ENCODE results near the gene ELL2. TPM values are rescaled to one million over a fixed set of nuclear protein-coding genes. Genes with fewer than 3 reads are reported as not detected.

Gene ELL2
- total RNA-seq, 1 experiment from 2014 or later, result 27.5 TPM

DNA sequence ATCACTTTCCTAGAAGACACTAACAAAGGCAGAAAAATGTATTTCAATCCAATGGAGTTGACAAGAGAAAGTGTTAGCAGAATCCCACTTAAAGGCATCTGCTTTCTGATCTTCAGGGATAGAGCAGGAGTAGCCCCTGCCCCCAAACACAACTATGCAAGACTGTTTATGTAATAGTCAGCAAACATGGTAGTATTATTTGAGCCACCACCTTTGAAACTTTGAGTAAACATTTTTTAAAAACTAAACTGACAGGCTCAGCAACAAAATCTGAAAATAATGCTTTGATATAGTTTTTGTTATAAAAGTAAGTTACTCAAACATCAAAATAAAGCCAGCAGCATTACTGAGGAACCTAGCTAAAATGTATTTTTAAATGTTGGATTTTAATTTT lies 4.8 kb downstream of the ELL2 start:
- H3K4me3 Mint-ChIP-seq, result no peak overlapping the region
- H3K9ac ChIP-seq (ENCODE audit: extremely low read depth, insufficient read length, low read length), result no peak overlapping the region

More for the DNA sequence above, 4.8 kb downstream of the ELL2 start:
- no peak overlapping the region for H2AK5ac ChIP-seq (ENCODE audit: insufficient read length, low read length)
- Mint-ChIP-seq H3K27me3 (ENCODE audit: low read depth) (peaks cover 17% of the 10 kb centered on the region), H3K27ac (no peak overlapping the region), H3K4me1 (peaks cover 42 to 44% of the 10 kb centered on the region in 2 experiments), H3K36me3 (ENCODE audit: insufficient read depth in 1 of 3, low read depth in 3 of 3) (peaks cover 0 to 8% (median under 1%) of the 10 kb centered on the region in 3 experiments; a peak in 4 of 7 replicates), H3K9me3 (no peaks in the 10 kb centered on the region)
- H2AFZ ChIP-seq (ENCODE audit: low read length), result no peak overlapping the region
- H3K27me3 ChIP-seq (ENCODE audit: insufficient read depth, low read length), result peaks cover 5% of the 10 kb centered on the region; the same call in 1 of the 2 replicates
- no peak overlapping the region for H4K5ac ChIP-seq (ENCODE audit: insufficient read length, low read depth, low read length)
- no peaks in the 10 kb centered on the region for H3K79me1 ChIP-seq (ENCODE audit: insufficient read depth, low read depth, low read length, poor library complexity, severe bottlenecking)
- no peak for DNase-seq
- peaks cover 14% of the 10 kb centered on the region; the same call in 1 of the 2 replicates for H3K4me1 ChIP-seq (ENCODE audit: insufficient read depth, low read length)
- H3K14ac ChIP-seq (ENCODE audit: insufficient read depth, low read length), result no peak overlapping the region
- no peaks in the 10 kb centered on the region; the same call in 1 of the 2 replicates for H3K79me2 ChIP-seq (ENCODE audit: insufficient read depth, low read length)
- no peak overlapping the region for H3T11ph ChIP-seq (ENCODE audit: low read length)
- H3K56ac ChIP-seq (ENCODE audit: insufficient read length, low read depth, low read length), result no peak overlapping the region
- peaks cover 10% of the 10 kb centered on the region for H3K23me2 ChIP-seq (ENCODE audit: insufficient read length, low read depth, low read length, poor library complexity, severe bottlenecking)
- no peak overlapping the region for H3K23ac ChIP-seq (ENCODE audit: insufficient read length, low read depth, low read length)
- no peak overlapping the region for H2BK20ac ChIP-seq (ENCODE audit: low read depth, low read length, poor library complexity, severe bottlenecking)
- no peak overlapping the region for H2BK15ac ChIP-seq (ENCODE audit: low read depth, low read length)
- no peak overlapping the region for H3K27ac ChIP-seq (ENCODE audit: insufficient read length, low read depth, low read length)
- H3K4me2 ChIP-seq (ENCODE audit: insufficient read depth, insufficient read length, low read length), result no peak overlapping the region
- no peaks in the 10 kb centered on the region for H3K9me3 ChIP-seq (ENCODE audit: control insufficient read depth, low read depth, low read length)
- H4K20me1 ChIP-seq (ENCODE audit: control insufficient read depth, insufficient read depth, insufficient read length), result peaks cover 3% of the 10 kb centered on the region
- H2BK5ac ChIP-seq (ENCODE audit: insufficient read length, low read length), result no peak overlapping the region
- no peak overlapping the region for H4K8ac ChIP-seq (replicated peaks; ENCODE audit: insufficient read length, low read depth, low read length)
- H4K91ac ChIP-seq (ENCODE audit: insufficient read length, low read depth, low read length), result no peak overlapping the region
- H3K4ac ChIP-seq (ENCODE audit: low read depth, low read length), result no peak overlapping the region
- TF ChIP-seq, protein P1, sequence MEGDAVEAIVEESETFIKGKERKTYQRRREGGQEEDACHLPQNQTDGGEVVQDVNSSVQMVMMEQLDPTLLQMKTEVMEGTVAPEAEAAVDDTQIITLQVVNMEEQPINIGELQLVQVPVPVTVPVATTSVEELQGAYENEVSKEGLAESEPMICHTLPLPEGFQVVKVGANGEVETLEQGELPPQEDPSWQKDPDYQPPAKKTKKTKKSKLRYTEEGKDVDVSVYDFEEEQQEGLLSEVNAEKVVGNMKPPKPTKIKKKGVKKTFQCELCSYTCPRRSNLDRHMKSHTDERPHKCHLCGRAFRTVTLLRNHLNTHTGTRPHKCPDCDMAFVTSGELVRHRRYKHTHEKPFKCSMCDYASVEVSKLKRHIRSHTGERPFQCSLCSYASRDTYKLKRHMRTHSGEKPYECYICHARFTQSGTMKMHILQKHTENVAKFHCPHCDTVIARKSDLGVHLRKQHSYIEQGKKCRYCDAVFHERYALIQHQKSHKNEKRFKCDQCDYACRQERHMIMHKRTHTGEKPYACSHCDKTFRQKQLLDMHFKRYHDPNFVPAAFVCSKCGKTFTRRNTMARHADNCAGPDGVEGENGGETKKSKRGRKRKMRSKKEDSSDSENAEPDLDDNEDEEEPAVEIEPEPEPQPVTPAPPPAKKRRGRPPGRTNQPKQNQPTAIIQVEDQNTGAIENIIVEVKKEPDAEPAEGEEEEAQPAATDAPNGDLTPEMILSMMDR (conservative IDR thresholded peaks at IDR 0.05), result no peak
- H2BK120ac ChIP-seq (ENCODE audit: low read depth, low read length, poor library complexity, severe bottlenecking), result no peak overlapping the region
- no peak overlapping the region for H2BK12ac ChIP-seq (ENCODE audit: insufficient read length, low read depth, low read length)
- H3K18ac ChIP-seq (ENCODE audit: insufficient read length, low read depth, low read length), result no peak overlapping the region
